Vagina (tissue), 2 donors: ENCODE results near the gene RFPL2. TPM values are rescaled to one million over a fixed set of nuclear protein-coding genes. Genes with fewer than 3 reads are reported as not detected.

Source experiments
- DNase-seq, 2 donors: peaks; one replicate each; pipeline ENCODE4 v3.0.0-alpha.2; 2017; ENCODE audit errors: extremely low spot score in 2 of 2
- H3K27ac ChIP-seq: fragments of 200-600 bp; sonication (generic); one replicate; pipeline ENCODE4 v1.5.1; 2019
- H3K27me3 ChIP-seq: fragments of 200-600 bp; sonication (generic); one replicate; pipeline ENCODE4 v1.5.1; 2019
- H3K36me3 ChIP-seq, 2 donors: fragments of 200-600 bp; sonication (generic); one replicate each; pipeline ENCODE4 v1.5.1; 2017 to 2019
- H3K4me1 ChIP-seq: fragments of 200-600 bp; sonication (generic); one replicate; pipeline ENCODE4 v1.5.1; 2019
- H3K4me3 ChIP-seq, 2 donors: fragments of 200-600 bp; sonication (generic); 1 replicate in 1 of 2; 2 replicates in 1 of 2; pipeline ENCODE4 v1.5.1; 2016 to 2019
- H3K9me3 ChIP-seq: fragments of 200-600 bp; sonication (generic); one replicate; pipeline ENCODE4 v1.5.1; 2019
- POLR2A ChIP-seq, 2 donors: fragments of 450-650 bp; IDR thresholded peaks; one replicate each; pipeline ENCODE4 v1.6.1; 2017; ENCODE audit warnings: antibody characterized with exemption in 2 of 2, mild to moderate bottlenecking in 2 of 2, moderate library complexity in 2 of 2
- POLR2AphosphoS5 ChIP-seq, 2 donors: sonication (generic); formaldehyde crosslinking; IDR thresholded peaks; one replicate each; pipeline ENCODE4 v1.9.0; 2017; ENCODE audit warnings: antibody characterized with exemption in 2 of 2, mild to moderate bottlenecking in 2 of 2, low read depth in 1 of 2; ENCODE audit not compliant: insufficient read depth in 1 of 2
- intact Hi-C: fragments of 100-400 bp; cut with DNase I; formaldehyde crosslinking; loops from one replicate; pipeline ENCODE4 v1.15.1; 2023
- total RNA-seq: library from RNA; depleted of rRNA; stranded (reverse); fragments of >200 nt; gene quantifications from one replicate; pipeline ENCODE4 v1.2.3, GENCODE V29; 2016
- TF ChIP-seq, protein P1 (sequence below), 3 experiments: fragments of 450-650 bp in 2 of 3; fragments of 200-600 bp in 1 of 3; sonication (generic) in 1 of 3; IDR thresholded peaks; one replicate each; pipeline ENCODE4 v1.5.1; 2017 to 2019; ENCODE audit warnings: antibody characterized with exemption in 3 of 3, mild to moderate bottlenecking in 2 of 3, moderate library complexity in 2 of 3

The RFPL2 gene
- total RNA-seq = not detected

DNA sequence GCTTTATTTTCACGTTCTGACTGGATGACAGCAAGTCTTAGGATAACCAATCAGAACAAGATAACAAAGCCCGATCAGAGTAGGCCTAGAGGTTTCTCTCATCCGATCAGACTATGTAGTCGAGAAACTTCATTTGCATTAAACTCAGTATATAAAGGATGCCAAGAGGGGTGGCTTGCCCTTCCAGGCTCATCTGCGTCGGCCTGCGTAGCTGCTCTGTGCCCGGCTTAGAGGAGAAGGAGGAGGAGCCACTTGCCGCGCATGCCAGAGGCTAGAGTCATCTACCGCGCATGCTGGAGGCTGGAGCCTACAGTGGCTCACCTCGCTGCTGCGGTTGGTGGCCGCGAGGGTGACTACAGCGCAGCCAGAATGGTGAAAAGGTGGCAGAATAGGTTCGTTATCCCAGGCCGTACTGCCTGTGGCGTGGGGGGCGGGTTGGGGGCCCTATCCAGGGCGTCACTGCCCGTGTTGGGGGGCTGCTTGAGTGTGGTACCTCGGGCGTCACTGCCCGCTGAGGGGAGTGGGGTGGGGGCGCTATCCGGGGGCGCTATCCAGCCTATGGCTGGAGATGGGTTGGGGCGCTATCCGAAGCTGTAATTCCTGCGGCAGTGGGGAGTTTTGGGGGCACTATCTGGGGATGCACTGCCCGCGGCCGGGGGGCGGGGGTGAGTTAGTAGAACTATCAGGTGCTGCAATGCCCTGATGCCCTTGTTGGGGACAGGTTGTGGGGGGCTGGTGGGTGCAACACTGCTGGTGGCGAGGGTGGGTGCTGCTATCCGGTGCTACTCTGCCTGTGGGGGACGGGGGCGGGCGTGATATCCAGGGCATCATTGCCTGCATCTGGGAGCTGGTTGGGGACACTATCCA lies at the start of gene RFPL2:
Gene RFPL2, minus strand, starts transcription at position 218 of the 867 bp plus-strand sequence. CDS start 2,622 bp downstream, outside the sequence.
- Histone ChIP-seq H3K27ac (no peak within 1 kb of the TSS), H3K36me3 (no peaks in the 10 kb centered on the region), H3K4me3 (peak within 1 kb of the TSS in 1 of 2 donors; percentile 0), H3K9me3 (no peaks in the 10 kb centered on the region), H3K27me3 (no peaks in the 10 kb centered on the region), H3K4me1 (peaks cover 11% of the 10 kb centered on the region)
- TF ChIP-seq, protein P1, sequence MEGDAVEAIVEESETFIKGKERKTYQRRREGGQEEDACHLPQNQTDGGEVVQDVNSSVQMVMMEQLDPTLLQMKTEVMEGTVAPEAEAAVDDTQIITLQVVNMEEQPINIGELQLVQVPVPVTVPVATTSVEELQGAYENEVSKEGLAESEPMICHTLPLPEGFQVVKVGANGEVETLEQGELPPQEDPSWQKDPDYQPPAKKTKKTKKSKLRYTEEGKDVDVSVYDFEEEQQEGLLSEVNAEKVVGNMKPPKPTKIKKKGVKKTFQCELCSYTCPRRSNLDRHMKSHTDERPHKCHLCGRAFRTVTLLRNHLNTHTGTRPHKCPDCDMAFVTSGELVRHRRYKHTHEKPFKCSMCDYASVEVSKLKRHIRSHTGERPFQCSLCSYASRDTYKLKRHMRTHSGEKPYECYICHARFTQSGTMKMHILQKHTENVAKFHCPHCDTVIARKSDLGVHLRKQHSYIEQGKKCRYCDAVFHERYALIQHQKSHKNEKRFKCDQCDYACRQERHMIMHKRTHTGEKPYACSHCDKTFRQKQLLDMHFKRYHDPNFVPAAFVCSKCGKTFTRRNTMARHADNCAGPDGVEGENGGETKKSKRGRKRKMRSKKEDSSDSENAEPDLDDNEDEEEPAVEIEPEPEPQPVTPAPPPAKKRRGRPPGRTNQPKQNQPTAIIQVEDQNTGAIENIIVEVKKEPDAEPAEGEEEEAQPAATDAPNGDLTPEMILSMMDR (IDR thresholded peaks at IDR 0.05) = no peak
- intact Hi-C loops = no loop called here
- DNase-seq = no peak

- DNase-seq = no peak
- no peak for TF ChIP-seq POLR2A (IDR thresholded peaks at IDR 0.05)
- Histone ChIP-seq H3K36me3 (no peaks in the 10 kb centered on the region), H3K27me3 (no peaks in the 10 kb centered on the region), H3K27ac (no peak overlapping the region), H3K4me3 (no peak overlapping the region), H3K9me3 (no peaks in the 10 kb centered on the region), H3K4me1 (no peaks in the 10 kb centered on the region)
- intact Hi-C loops = no loop called here
These were observed 44.4 kb upstream of the RFPL2 start for GRCh38 chr22:32249231-32249630.

DNA sequence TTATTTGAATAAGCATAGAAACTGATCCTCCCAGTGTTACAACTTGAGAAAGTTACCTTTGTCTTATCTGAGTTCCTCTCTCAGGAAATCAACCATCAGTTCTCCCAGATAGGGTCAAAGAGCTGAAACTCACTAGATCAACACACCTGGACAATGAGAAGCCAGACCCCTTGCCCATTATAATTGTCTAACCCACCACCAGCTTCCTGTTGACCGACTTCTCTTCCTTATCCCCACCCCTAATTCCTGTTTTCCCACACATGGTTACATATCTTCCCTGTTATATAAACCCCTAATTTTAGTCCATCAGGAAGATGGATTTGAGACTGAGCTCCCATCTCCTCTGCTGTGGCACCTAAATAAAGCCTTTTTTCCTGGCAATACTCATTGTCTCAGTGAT lies 43.4 kb upstream of the RFPL2 start:
- Histone ChIP-seq H3K4me1 (no peaks in the 10 kb centered on the region), H3K9me3 (no peaks in the 10 kb centered on the region), H3K36me3 (no peaks in the 10 kb centered on the region), H3K27ac (no peak overlapping the region), H3K27me3 (no peaks in the 10 kb centered on the region), H3K4me3 (no peak overlapping the region)
- TF ChIP-seq, protein P1 (IDR thresholded peaks at IDR 0.05) = no peak
- TF ChIP-seq POLR2A (IDR thresholded peaks at IDR 0.05) = no peak
- intact Hi-C loops = no loop called here
- no peak for DNase-seq

DNA sequence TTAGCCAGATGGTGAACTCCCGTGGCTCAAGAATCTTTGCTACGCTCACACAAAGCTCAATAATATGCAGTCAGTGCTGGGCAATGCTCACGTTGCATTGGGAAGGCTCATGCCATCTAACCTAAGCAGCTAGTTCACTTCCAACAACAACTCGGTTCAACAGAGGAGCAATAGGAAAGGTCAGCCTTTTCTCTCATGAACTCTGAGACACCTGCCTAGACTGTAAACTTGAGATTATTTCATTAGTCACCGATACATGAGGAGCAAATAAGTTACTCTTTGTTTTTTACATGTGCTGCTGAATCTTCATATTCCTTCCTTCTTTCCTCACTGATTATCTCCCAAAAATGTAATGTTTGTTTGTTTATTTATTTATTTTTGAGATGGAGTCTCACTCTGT lies 41.3 kb upstream of the RFPL2 start:
- Histone ChIP-seq H3K27ac (no peak overlapping the region), H3K4me3 (no peak overlapping the region), H3K9me3 (no peaks in the 10 kb centered on the region), H3K4me1 (no peaks in the 10 kb centered on the region), H3K36me3 (no peaks in the 10 kb centered on the region), H3K27me3 (no peaks in the 10 kb centered on the region)
- intact Hi-C loops = no loop called here
- TF ChIP-seq POLR2A (IDR thresholded peaks at IDR 0.05) = no peak
- TF ChIP-seq, protein P1 (IDR thresholded peaks at IDR 0.05) = no peak
- TF ChIP-seq POLR2AphosphoS5 (IDR thresholded peaks at IDR 0.05; ENCODE audit: insufficient read depth in 1 of 2, low read depth in 1 of 2) = no peak
- no peak for DNase-seq

DNA sequence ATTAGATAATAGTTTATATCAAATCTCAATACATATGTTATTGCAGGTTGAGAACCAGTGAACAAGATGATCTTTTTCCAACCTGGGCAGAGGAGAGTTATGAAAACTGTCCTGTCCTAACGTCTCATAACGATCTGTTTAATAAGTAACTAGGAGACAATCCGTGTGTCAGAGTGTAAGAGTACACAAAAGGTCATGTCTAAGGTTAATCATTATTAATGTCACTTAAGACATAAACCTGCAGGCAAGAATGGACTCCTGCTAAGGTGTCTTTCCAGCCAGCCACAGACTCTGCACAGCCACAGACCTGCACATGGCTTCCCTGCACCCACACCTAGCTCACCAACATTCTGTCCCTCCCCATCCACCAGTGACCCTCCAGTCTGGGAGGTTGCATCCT lies 40.2 kb upstream of the RFPL2 start:
- Histone ChIP-seq H3K36me3 (no peaks in the 10 kb centered on the region), H3K27ac (no peak overlapping the region), H3K27me3 (no peaks in the 10 kb centered on the region), H3K4me1 (no peaks in the 10 kb centered on the region), H3K4me3 (no peak overlapping the region), H3K9me3 (no peaks in the 10 kb centered on the region)
- TF ChIP-seq, protein P1 (IDR thresholded peaks at IDR 0.05) = no peak
- no peak for TF ChIP-seq POLR2A (IDR thresholded peaks at IDR 0.05)
- TF ChIP-seq POLR2AphosphoS5 (IDR thresholded peaks at IDR 0.05; ENCODE audit: insufficient read depth in 1 of 2, low read depth in 1 of 2) = no peak
- intact Hi-C loops = no loop called here
- no peak for DNase-seq
